GM19238 (cell line): Measurements from ENCODE around the gene POLR1G.

Source experiments
- DNase-seq: peaks from one replicate; pipeline ENCODE4 v3.0.0; 2011; ENCODE audit warnings: low spot score; ENCODE audit not compliant: insufficient read length

The POLR1G gene

GRCh38 chr19:45444318-45445041 is 38.0 kb downstream of the POLR1G start:
- peak; percentile 89 for DNase-seq

- no peak for DNase-seq
Measured at GRCh38 chr19:45445139-45445538, 38.7 kb downstream of the POLR1G start.

GRCh38 chr19:45446295-45446694 is 39.9 kb downstream of the POLR1G start:
- no peak for DNase-seq

GRCh38 chr19:45446944-45447343 is 40.5 kb downstream of the POLR1G start:
- DNase-seq, result no peak

GRCh38 chr19:45448425-45448756 is 41.9 kb downstream of the POLR1G start:
- no peak for DNase-seq

GRCh38 chr19:45448887-45449299 is 42.4 kb downstream of the POLR1G start:
- no peak for DNase-seq

- no peak for DNase-seq
Measured at GRCh38 chr19:45450012-45450333, 43.5 kb downstream of the POLR1G start.

GRCh38 chr19:45451131-45451849 is 44.8 kb downstream of the POLR1G start:
- no peak for DNase-seq

GRCh38 chr19:45451850-45452387 is 45.5 kb downstream of the POLR1G start:
- DNase-seq, result no peak

GRCh38 chr19:45455707-45456499 is 49.5 kb downstream of the POLR1G start:
- DNase-seq, result no peak

- DNase-seq, result no peak
Measured at GRCh38 chr19:45456500-45456815, 50.0 kb downstream of the POLR1G start.

GRCh38 chr19:45457776-45458175 is 51.3 kb downstream of the POLR1G start:
- no peak for DNase-seq
